Measurements from ENCODE around the gene IRS2. TPM values are rescaled to one million over a fixed set of nuclear protein-coding genes. Genes with fewer than 3 reads are reported as not detected.

IRS2 gene
- total and polyA plus RNA-seq, 3 donors from 2014 or later, result 6.9 to 33.4 (median 23.9) TPM

DNA sequence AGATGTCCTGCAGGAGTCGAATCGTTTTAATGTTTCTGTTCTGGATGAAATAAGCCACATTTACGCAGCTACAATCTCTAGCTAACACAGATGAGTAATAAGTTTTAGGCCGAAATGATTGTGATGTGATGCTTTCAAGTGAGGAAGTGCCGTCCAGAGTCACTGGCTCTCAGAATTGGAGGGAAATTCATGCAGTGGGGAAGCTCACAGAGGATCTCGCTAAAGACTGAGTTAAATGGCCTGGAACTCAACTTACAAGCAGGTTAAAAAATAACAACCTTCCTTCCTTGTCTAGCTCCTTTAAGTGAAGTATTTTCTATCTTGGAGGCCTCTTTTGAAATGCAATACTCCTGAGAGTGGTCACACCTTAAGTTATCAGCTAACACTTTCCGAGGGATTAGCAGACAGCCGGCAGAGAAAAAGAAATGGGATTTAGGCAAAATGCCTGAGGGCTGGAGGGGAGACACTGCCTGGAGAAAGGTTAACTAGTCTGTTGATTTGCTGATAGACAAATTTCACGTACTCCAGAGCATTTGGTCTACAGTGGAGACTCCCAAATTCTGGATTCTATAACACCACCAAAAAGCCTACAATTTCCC, 74.2 kb downstream of the IRS2 start:
- Histone ChIP-seq H3K27me3 (no peaks in the 10 kb centered on the region), H3K27ac (no peak overlapping the region), H3K9me3 (no peaks in the 10 kb centered on the region), H3K36me3 (ENCODE audit: low read depth, missing control alignments) (no peaks in the 10 kb centered on the region), H3K4me3 (no peak overlapping the region), H3K4me1 (no peaks in the 10 kb centered on the region)
- intact Hi-C loops (cut with DNase I; ENCODE audit: low total_unique reads), result no loop called here
- 67% methylated on average over 9 of the region's 9 CpGs for WGBS, 2 donors
- TF ChIP-seq, protein P1, sequence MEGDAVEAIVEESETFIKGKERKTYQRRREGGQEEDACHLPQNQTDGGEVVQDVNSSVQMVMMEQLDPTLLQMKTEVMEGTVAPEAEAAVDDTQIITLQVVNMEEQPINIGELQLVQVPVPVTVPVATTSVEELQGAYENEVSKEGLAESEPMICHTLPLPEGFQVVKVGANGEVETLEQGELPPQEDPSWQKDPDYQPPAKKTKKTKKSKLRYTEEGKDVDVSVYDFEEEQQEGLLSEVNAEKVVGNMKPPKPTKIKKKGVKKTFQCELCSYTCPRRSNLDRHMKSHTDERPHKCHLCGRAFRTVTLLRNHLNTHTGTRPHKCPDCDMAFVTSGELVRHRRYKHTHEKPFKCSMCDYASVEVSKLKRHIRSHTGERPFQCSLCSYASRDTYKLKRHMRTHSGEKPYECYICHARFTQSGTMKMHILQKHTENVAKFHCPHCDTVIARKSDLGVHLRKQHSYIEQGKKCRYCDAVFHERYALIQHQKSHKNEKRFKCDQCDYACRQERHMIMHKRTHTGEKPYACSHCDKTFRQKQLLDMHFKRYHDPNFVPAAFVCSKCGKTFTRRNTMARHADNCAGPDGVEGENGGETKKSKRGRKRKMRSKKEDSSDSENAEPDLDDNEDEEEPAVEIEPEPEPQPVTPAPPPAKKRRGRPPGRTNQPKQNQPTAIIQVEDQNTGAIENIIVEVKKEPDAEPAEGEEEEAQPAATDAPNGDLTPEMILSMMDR (IDR thresholded peaks at IDR 0.05), result no peak
- TF ChIP-seq POLR2A (IDR thresholded peaks at IDR 0.05), result no peak
- no peak for DNase-seq

DNA sequence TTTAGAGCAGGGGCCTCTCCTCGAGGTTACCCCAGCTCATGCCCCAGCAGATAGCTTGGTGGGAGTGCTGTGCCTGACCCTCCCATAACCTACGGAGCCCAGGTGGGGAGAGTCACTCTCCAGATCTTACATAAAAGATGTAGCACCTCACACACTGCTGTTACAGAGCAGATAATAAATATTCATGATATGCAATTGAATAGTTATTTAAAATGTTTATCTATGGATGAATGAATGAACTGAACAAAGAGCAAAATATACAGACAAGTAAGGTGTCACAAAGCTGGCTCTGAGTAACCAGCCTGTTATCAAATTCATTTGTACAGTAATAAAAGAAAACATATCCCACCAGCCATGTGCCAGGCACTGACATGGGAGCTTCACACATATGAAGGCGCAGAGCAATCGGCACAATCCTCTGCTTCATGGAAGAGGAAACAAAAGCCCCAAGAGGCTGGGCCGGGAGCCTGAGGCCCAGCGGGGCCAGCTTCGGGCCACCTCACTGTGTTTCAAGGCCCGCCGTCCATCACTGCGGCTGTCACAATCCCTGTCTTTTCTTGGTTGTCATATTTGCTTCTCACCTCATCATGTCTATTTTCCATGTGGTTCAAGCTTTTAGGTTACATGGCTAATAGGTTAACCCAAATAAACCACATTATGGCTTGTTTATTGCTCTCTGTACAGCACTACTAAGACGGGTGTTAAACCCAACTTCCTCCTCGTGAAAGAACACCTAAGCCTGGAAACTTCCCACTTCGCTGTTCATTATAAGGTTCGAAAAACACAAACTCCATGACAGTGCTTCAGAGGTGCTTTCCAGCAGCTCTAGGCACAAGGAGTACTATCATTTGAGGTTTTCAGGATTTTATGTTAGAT, 78.4 kb downstream of the IRS2 start:
- intact Hi-C loops (cut with DNase I; ENCODE audit: low total_unique reads), result no loop called here
- no peak for DNase-seq
- Histone ChIP-seq H3K4me3 (no peak overlapping the region), H3K27me3 (no peaks in the 10 kb centered on the region), H3K4me1 (no peaks in the 10 kb centered on the region), H3K36me3 (ENCODE audit: low read depth, missing control alignments) (no peaks in the 10 kb centered on the region), H3K27ac (no peak overlapping the region), H3K9me3 (no peaks in the 10 kb centered on the region)
- TF ChIP-seq, protein P1 (IDR thresholded peaks at IDR 0.05), result no peak
- no peak for TF ChIP-seq POLR2A (IDR thresholded peaks at IDR 0.05)
- WGBS, 2 donors, result 87 to 92% methylated on average over 14 of the region's 14 CpGs

DNA sequence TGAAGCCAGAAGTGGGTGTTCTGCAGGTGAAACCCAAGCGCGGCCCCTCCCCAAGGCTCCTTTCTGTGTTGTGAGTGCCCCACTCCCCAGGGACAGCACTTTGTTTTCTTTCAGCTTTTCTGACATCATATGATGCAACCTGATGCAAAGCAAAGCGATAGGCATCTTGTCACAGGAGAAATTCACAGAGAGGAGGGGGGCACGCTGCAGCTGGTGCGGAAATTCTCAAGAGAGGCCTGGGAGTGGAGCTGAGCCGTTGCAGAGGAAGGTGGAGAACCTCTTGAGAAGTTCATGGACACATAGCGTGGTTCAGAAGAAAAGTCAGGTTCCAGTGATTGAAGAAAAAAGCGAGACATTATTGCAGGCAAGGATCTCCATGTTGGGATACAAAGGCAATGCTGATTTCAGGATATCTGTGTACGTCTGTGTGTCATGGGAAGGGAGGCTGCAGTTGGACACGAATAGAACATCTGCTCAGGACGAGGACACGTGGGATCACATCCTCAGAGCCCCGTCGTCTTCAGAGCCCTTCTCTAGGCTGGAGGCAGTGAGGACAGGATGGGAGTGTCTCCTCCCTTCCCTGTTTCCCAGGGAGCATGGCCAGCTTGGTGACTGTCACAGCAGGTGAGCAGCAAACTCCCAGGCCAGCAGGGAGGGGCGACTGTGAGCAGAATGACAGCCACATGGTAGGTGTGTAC, 79.2 kb downstream of the IRS2 start:
- Histone ChIP-seq H3K36me3 (ENCODE audit: low read depth, missing control alignments) (no peaks in the 10 kb centered on the region), H3K4me1 (no peaks in the 10 kb centered on the region), H3K4me3 (no peak overlapping the region), H3K27me3 (no peaks in the 10 kb centered on the region), H3K9me3 (no peaks in the 10 kb centered on the region), H3K27ac (no peak overlapping the region)
- 89 to 91% methylated on average over 9 to 15 of the region's 15 CpGs for WGBS, 2 donors
- no peak for DNase-seq
- intact Hi-C loops (cut with DNase I; ENCODE audit: low total_unique reads), result no loop called here
- TF ChIP-seq, protein P1 (IDR thresholded peaks at IDR 0.05), result no peak
- TF ChIP-seq POLR2A (IDR thresholded peaks at IDR 0.05), result no peak

DNA sequence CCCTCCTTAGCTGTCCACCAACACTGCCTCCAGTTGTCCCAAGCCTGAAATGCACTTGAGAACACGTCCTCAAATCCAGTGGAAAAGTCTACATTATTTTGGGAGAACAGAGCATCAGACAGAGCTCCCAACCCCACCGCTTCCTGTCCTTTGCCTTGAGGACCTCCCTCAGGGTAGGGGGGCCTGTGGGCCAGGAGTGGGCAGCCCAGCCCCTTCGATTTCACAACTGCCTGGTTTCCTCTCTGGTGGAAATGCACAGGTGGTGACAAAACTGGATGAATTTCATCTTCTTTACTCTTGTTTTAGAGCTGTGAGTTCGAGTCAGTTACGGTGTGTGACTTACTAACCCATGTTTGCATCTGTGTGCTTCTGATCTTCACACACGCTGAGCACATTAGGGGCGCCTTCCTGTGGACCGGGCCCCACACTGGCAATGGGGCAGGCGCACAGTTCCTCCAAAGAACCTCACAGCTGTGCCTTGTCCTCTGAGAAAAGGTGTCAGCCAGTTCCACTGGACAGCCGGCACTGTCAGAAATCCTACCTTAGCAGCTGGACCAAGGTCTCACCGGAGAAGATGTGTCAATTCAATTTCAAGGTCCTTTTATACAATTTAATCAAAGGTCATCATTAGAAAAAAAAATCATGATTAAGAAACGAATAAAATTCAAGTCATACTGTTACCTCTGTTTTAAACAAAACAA, 80.2 kb downstream of the IRS2 start:
- Histone ChIP-seq H3K9me3 (no peaks in the 10 kb centered on the region), H3K27ac (no peak overlapping the region), H3K36me3 (ENCODE audit: low read depth, missing control alignments) (no peaks in the 10 kb centered on the region), H3K4me1 (no peaks in the 10 kb centered on the region), H3K4me3 (no peak overlapping the region), H3K27me3 (no peaks in the 10 kb centered on the region)
- WGBS, 2 donors, result 84 to 89% methylated on average over 12 of the region's 12 CpGs
- TF ChIP-seq POLR2A (IDR thresholded peaks at IDR 0.05), result no peak
- TF ChIP-seq, protein P1 (IDR thresholded peaks at IDR 0.05), result no peak
- DNase-seq, result no peak
- intact Hi-C loops (cut with DNase I; ENCODE audit: low total_unique reads), result no loop called here

Data from testis (tissue), 3 donors.